ENCODE results near the gene PSMA6. TPM values are rescaled to one million over a fixed set of nuclear protein-coding genes. Genes with fewer than 3 reads are reported as not detected.

PSMA6 gene
- total RNA-seq, 4 donors from 2014 or later: 24.5 to 141 (median 81.2) TPM

DNA sequence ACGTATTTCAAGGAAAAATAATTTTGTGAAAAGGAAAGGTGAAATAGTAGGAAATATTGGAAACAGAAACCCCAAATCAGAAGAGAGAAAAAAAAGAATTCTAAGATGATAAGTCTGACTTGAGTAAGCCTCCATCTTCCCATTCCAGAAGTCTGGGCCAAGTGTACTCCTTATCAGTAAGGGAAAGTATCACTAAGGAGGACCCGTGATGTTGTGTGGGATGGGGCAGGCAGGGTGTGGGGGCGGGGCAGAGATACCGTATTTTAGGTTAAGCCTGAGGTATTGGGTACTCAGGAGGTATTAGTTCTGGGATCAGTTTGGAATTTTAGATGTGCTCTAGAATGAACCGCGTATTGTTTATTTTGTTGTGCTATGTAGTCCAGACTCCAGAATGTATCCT is 33.8 kb upstream of the PSMA6 start:
- H3K27me3 ChIP-seq: no peaks in the 10 kb centered on the region
- TF ChIP-seq, protein P1, sequence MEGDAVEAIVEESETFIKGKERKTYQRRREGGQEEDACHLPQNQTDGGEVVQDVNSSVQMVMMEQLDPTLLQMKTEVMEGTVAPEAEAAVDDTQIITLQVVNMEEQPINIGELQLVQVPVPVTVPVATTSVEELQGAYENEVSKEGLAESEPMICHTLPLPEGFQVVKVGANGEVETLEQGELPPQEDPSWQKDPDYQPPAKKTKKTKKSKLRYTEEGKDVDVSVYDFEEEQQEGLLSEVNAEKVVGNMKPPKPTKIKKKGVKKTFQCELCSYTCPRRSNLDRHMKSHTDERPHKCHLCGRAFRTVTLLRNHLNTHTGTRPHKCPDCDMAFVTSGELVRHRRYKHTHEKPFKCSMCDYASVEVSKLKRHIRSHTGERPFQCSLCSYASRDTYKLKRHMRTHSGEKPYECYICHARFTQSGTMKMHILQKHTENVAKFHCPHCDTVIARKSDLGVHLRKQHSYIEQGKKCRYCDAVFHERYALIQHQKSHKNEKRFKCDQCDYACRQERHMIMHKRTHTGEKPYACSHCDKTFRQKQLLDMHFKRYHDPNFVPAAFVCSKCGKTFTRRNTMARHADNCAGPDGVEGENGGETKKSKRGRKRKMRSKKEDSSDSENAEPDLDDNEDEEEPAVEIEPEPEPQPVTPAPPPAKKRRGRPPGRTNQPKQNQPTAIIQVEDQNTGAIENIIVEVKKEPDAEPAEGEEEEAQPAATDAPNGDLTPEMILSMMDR (IDR thresholded peaks at IDR 0.05): no peak
- TF ChIP-seq POLR2AphosphoS5 (IDR thresholded peaks at IDR 0.05): no peak
- TF ChIP-seq POLR2A (IDR thresholded peaks at IDR 0.05): no peak
- TF ChIP-seq EP300 (IDR thresholded peaks at IDR 0.05; ENCODE audit: low read depth): no peak
- no peaks in the 10 kb centered on the region for H3K4me1 ChIP-seq
- H3K27ac ChIP-seq: no peak overlapping the region
- H3K36me3 ChIP-seq: no peaks in the 10 kb centered on the region
- H3K4me3 ChIP-seq: no peak overlapping the region
- in situ Hi-C loops (cut with MboI; ENCODE audit: low pct_ligation_motif_present in 1 of 4, low pct_unique_long_range_greater_than_20kb in 1 of 4, low sequenced_read_pairs in 3 of 4): no loop called here
- H3K9me3 ChIP-seq: no peaks in the 10 kb centered on the region
- DNase-seq: no peak
- intact Hi-C loops (cut with DNase I; ENCODE audit: low total_unique reads): no loop called here
- 95 to 100% methylated on average over 6 of the region's 6 CpGs for WGBS, 2 donors (ENCODE audit: low coverage in 1 of 2)

DNA sequence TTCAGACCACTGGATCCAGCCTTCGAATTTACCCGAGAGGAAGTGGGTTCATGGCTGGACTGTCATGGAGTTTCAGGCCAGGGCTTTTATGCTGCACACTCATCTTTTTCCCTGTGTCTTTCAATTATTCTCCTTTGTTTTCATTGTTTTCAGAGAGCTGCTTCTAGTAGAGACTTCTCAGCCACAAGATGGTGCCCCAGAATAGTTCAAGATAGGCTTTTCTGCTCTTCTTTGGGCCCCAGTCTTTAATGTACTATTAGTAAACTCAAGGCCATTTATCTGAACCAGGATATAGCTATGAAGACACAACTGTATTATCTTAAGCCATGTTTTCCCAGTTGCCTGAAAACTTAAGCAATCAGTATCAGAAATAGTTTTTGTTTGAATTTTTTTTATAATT is 30.4 kb upstream of the PSMA6 start:
- Histone ChIP-seq H3K4me1 (no peaks in the 10 kb centered on the region), H3K27ac (no peak overlapping the region), H3K27me3 (no peaks in the 10 kb centered on the region), H3K9me3 (no peaks in the 10 kb centered on the region), H3K4me3 (no peak overlapping the region), H3K36me3 (no peaks in the 10 kb centered on the region)
- in situ Hi-C loops (cut with MboI; ENCODE audit: low pct_ligation_motif_present in 1 of 4, low pct_unique_long_range_greater_than_20kb in 1 of 4, low sequenced_read_pairs in 3 of 4) (no loop called here), intact Hi-C loops (cut with DNase I; ENCODE audit: low total_unique reads) (loop anchor here (10.0 kb wide), 1 partner anchor 153 kb away; no protein-coding TSS in a partner anchor)
- TF ChIP-seq EP300 (IDR thresholded peaks at IDR 0.05; ENCODE audit: low read depth): no peak
- TF ChIP-seq, protein P1 (IDR thresholded peaks at IDR 0.05): peak in 2 of 5 experiments; percentile 13 to 17
- no peak for DNase-seq
- 97% methylated on average over 2 of the region's 2 CpGs; no CpG with 5 or more reads in 1 of the 2 donors for WGBS, 2 donors (ENCODE audit: low coverage in 1 of 2)

DNA sequence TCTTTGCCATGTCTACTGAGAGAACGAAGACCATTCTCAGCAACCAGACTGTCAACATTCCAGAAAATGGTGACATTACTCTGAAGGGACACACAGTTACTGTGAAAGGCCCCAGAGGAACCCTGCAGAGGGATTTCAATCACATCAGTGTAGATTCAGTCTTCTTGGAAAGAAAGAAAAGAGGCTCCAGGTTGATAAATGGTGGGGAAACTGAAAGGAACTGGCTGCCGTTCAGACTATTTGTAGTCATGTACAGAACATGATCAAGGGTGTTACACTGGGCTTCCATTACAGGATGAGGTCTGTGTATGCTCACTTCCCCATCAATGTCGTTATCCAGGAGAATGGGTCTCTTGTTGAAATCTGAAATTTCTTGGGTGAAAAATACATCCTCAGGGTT is 29.7 kb upstream of the PSMA6 start:
- Histone ChIP-seq H3K36me3 (no peaks in the 10 kb centered on the region), H3K9me3 (no peaks in the 10 kb centered on the region), H3K27me3 (no peaks in the 10 kb centered on the region), H3K27ac (no peak overlapping the region), H3K4me1 (no peaks in the 10 kb centered on the region), H3K4me3 (no peak overlapping the region)
- in situ Hi-C loops (cut with MboI; ENCODE audit: low pct_ligation_motif_present in 1 of 4, low pct_unique_long_range_greater_than_20kb in 1 of 4, low sequenced_read_pairs in 3 of 4): no loop called here
- no peak for TF ChIP-seq POLR2AphosphoS5 (IDR thresholded peaks at IDR 0.05)
- TF ChIP-seq EP300 (IDR thresholded peaks at IDR 0.05; ENCODE audit: low read depth): no peak
- TF ChIP-seq, protein P1 (IDR thresholded peaks at IDR 0.05): no peak
- no peak for TF ChIP-seq POLR2A (IDR thresholded peaks at IDR 0.05)
- DNase-seq: no peak
- intact Hi-C loops (cut with DNase I; ENCODE audit: low total_unique reads): loop anchor here (10.0 kb wide), 1 partner anchor 152 kb away; no protein-coding TSS in a partner anchor
- 83 to 85% methylated on average over 3 of the region's 3 CpGs for WGBS, 2 donors (ENCODE audit: low coverage in 1 of 2)

DNA sequence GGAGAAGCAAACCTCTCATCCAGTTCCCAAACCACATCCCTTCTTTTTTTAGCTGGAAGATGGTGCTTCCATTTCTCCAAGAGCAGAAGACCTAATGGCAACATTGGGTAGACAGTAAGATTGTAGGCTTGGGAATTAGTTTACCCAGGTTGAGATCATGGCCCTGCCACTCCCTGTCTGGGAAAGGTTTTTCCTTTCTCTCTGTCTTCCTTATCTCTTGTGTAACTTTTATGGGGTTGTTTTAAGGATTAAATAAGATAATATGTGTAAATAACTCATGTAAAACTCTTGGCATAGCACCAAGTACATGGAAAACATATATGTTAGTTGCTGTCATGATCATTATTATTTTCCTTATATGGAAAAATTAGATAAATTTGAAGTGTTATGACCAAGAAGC is 23.2 kb upstream of the PSMA6 start:
- Histone ChIP-seq H3K36me3 (peaks cover 0 to 8% (median 0%) of the 10 kb centered on the region in 4 donors), H3K27ac (no peak overlapping the region), H3K9me3 (no peaks in the 10 kb centered on the region), H3K4me1 (peaks cover 0 to 7% (median 0%) of the 10 kb centered on the region in 4 donors), H3K4me3 (no peak overlapping the region), H3K27me3 (no peaks in the 10 kb centered on the region)
- in situ Hi-C loops (cut with MboI; ENCODE audit: low pct_ligation_motif_present in 1 of 4, low pct_unique_long_range_greater_than_20kb in 1 of 4, low sequenced_read_pairs in 3 of 4) (no loop called here), intact Hi-C loops (cut with DNase I; ENCODE audit: low total_unique reads) (loop anchor here (10.0 kb wide), 1 partner anchor 146 kb away; no protein-coding TSS in a partner anchor)
- TF ChIP-seq POLR2A (IDR thresholded peaks at IDR 0.05): no peak
- TF ChIP-seq, protein P1 (IDR thresholded peaks at IDR 0.05): no peak
- no peak for TF ChIP-seq EP300 (IDR thresholded peaks at IDR 0.05; ENCODE audit: low read depth)
- peak in 1 of 3 donors; percentile 28 for TF ChIP-seq POLR2AphosphoS5 (IDR thresholded peaks at IDR 0.05)
- DNase-seq: peak; percentile 11
